Smooth muscle cell (in vitro differentiated cells): Measurements from ENCODE around the gene REST. TPM values are rescaled to one million over a fixed set of nuclear protein-coding genes. Genes with fewer than 3 reads are reported as not detected.
A peak's percentile ranks its signal among the peaks of the same experiment; 100 is the strongest.

Source experiments
- DNase-seq: peaks from one replicate; lab custom pipeline; 2025; ENCODE audit not compliant: unreplicated experiment; lab: John Stamatoyannopoulos, UW
- H2AFZ ChIP-seq: fragments of 200-600 bp; sonication (generic); 2 replicates; pipeline ENCODE4 v1.6.0; 2016; ENCODE audit warnings: antibody characterized with exemption, low read depth, mild to moderate bottlenecking
- H3F3A ChIP-seq: fragments of 200-600 bp; sonication (generic); 2 replicates; pipeline ENCODE4 v1.6.0; 2017; ENCODE audit warnings: antibody characterized with exemption, low read depth
- H3K27ac ChIP-seq: fragments of 200-600 bp; sonication (generic); 2 replicates; pipeline ENCODE4 v1.5.1; 2016; ENCODE audit warnings: low read depth, mild to moderate bottlenecking
- H3K27me3 ChIP-seq: fragments of 200-600 bp; sonication (generic); 2 replicates; pipeline ENCODE4 v1.6.1; 2016; ENCODE audit warnings: low read depth, mild to moderate bottlenecking
- H3K36me3 ChIP-seq: fragments of 200-600 bp; sonication (generic); 2 replicates; pipeline ENCODE4 v1.5.1; 2016; ENCODE audit warnings: low read depth
- H3K4me1 ChIP-seq: fragments of 200-600 bp; sonication (generic); 2 replicates; pipeline ENCODE4 v1.5.1; 2016; ENCODE audit warnings: low read depth
- H3K4me2 ChIP-seq: fragments of 200-600 bp; sonication (generic); 2 replicates; pipeline ENCODE4 v1.6.0; 2016; ENCODE audit warnings: mild to moderate bottlenecking
- H3K4me3 ChIP-seq: fragments of 200-600 bp; sonication (generic); 2 replicates; pipeline ENCODE4 v1.5.1; 2016; ENCODE audit warnings: mild to moderate bottlenecking
- H3K79me2 ChIP-seq: fragments of 200-600 bp; sonication (generic); 2 replicates; pipeline ENCODE4 v1.6.0; 2016; ENCODE audit warnings: low read depth, mild to moderate bottlenecking
- H3K9ac ChIP-seq: fragments of 200-600 bp; sonication (generic); 2 replicates; pipeline ENCODE4 v1.6.0; 2016; ENCODE audit warnings: low read depth
- H3K9me3 ChIP-seq: fragments of 200-600 bp; sonication (generic); replicated peaks from 2 replicates; pipeline ENCODE4 v1.5.1; 2016; ENCODE audit warnings: low read depth
- H4K20me1 ChIP-seq: fragments of 200-600 bp; sonication (generic); 2 replicates; pipeline ENCODE4 v1.6.0; 2016; ENCODE audit warnings: low read depth
- WGBS: methylation state at CpG from one replicate; pipeline ENCODE4 v1.1.7; 2016; ENCODE audit warnings: low lambda C conversion rate; 5-methylcytosine and 5-hydroxymethylcytosine counted together
- polyA plus RNA-seq: library from polyadenylated mRNA; unstranded; fragments of >200 nt; fragmentation: Nextera tagmentation; extraction: Ambion mirVana; gene quantifications from 2 replicates; pipeline ENCODE4 v1.2.1, GENCODE V29; 2016
- total RNA-seq: library from RNA; depleted of rRNA; stranded (reverse); fragments of >200 nt; gene quantifications from 2 replicates; pipeline ENCODE4 v1.2.3, GENCODE V29; 2014
- TF ChIP-seq, protein P1 (sequence below): fragments of 200-600 bp; sonication (generic); IDR thresholded peaks from 2 replicates; pipeline ENCODE4 v1.5.1; 2017; ENCODE audit warnings: borderline replicate concordance, mild to moderate bottlenecking, antibody characterized with exemption; ENCODE audit not compliant: insufficient read depth, poor library complexity, severe bottlenecking

Gene REST
- total and polyA plus RNA-seq, 2 experiments from 2014 or later, result 53.8 to 70.9 TPM

DNA sequence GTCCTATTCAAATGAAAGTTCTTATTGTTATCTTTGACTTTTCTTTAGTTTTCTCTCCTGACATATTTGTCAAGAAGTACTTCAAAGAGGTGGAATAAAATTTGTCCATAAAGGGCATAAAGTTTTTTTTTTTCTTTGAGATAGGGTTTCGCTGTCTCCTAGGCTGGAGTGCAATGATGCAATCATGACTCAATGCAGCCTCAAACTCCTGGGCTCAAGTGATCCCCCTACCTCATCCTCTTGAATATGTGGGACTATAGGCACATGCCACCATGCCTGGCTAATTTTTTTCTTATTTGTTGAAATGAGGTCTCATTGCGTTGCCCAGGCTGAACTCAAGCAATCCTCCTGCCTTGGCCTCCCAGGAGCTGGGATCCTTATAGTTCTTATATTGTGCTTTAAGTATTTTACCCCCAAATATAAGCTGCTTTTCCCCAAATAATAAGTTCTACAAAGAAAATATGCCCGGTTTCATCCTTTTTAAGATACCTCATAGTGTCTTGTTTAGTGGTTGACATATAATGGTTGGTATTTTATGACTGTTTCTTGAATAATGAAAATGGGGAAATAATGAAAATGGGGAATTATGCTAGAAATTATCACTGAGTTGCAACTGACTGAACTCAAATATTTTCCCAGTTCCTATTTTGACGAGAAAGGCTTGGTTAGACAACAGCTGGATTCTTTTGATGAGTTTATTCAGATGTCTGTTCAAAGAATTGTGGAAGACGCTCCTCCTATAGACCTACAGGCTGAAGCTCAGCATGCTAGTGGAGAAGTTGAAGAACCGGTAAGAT is 82.6 kb downstream of the REST start:
- H3K4me2 ChIP-seq, result no peak overlapping the region
- peaks cover 3% of the 10 kb centered on the region for H3F3A ChIP-seq
- H2AFZ ChIP-seq, result no peak overlapping the region
- TF ChIP-seq, protein P1, sequence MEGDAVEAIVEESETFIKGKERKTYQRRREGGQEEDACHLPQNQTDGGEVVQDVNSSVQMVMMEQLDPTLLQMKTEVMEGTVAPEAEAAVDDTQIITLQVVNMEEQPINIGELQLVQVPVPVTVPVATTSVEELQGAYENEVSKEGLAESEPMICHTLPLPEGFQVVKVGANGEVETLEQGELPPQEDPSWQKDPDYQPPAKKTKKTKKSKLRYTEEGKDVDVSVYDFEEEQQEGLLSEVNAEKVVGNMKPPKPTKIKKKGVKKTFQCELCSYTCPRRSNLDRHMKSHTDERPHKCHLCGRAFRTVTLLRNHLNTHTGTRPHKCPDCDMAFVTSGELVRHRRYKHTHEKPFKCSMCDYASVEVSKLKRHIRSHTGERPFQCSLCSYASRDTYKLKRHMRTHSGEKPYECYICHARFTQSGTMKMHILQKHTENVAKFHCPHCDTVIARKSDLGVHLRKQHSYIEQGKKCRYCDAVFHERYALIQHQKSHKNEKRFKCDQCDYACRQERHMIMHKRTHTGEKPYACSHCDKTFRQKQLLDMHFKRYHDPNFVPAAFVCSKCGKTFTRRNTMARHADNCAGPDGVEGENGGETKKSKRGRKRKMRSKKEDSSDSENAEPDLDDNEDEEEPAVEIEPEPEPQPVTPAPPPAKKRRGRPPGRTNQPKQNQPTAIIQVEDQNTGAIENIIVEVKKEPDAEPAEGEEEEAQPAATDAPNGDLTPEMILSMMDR, result no peak
- peaks cover 10% of the 10 kb centered on the region for H3K36me3 ChIP-seq
- H3K9me3 ChIP-seq, result no peaks in the 10 kb centered on the region
- H3K4me3 ChIP-seq, result no peak overlapping the region
- no peaks in the 10 kb centered on the region for H3K4me1 ChIP-seq
- no peak for DNase-seq
- H3K27me3 ChIP-seq, result no peaks in the 10 kb centered on the region
- 88% methylated on average over 6 of the region's 6 CpGs for WGBS
- peak overlapping the region; percentile 33 for H3K27ac ChIP-seq
- no peak overlapping the region for H3K9ac ChIP-seq
- H3K79me2 ChIP-seq, result peaks cover 68% of the 10 kb centered on the region
- H4K20me1 ChIP-seq, result peaks cover 77% of the 10 kb centered on the region

DNA sequence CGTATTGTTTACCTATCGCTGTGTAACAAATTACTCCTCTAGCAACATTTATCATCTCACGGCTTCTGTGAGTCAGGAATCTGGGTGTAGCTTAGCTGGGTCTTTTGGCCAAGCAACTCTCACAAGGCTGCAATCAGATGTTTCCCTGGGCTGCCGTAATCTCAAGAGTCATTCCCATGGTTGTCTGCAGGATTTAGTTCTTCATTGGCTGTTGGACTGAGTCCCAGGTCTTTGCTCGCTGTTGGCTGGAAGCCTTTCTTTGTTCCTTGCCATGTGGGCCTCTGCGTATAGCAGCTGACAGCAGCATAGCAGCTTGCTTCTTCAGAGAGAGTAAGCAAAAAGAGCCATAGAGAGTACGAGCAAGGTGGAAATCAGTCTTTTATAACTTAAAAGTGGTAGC is 87.8 kb downstream of the REST start:
- no peaks in the 10 kb centered on the region for H3K4me1 ChIP-seq
- no peaks in the 10 kb centered on the region for H3K9me3 ChIP-seq
- peaks cover 32% of the 10 kb centered on the region for H3K79me2 ChIP-seq
- H3F3A ChIP-seq, result no peaks in the 10 kb centered on the region
- H3K4me2 ChIP-seq, result no peak overlapping the region
- peaks cover 67% of the 10 kb centered on the region for H4K20me1 ChIP-seq
- peaks cover 12% of the 10 kb centered on the region for H3K36me3 ChIP-seq
- no peak overlapping the region for H3K27ac ChIP-seq
- TF ChIP-seq, protein P1, result no peak
- no peak for DNase-seq
- H3K4me3 ChIP-seq, result no peak overlapping the region
- no peak overlapping the region for H2AFZ ChIP-seq
- H3K27me3 ChIP-seq, result no peaks in the 10 kb centered on the region
- H3K9ac ChIP-seq, result no peak overlapping the region
- WGBS, result 98% methylated on average over 7 of the region's 7 CpGs

DNA sequence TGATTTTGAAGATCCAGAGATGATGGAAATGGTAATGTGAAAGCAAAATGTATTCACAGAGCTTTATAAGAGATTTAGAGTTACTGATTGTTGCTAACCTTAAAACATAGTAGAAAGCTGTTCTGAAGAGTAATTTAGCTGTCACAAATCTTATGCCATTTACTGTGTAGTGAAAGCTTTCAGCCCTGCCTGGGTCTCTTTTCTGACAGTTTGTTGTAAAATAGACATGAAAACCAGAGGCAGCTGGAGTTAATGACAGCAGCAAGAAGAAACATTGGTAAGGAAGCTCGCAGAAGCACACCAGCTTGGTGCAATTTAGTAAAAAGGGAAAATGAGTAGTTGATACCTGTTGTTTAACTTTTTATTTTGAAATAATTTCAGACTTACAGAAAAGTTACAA is 92.1 kb downstream of the REST start:
- 89% methylated on average over 1 of the region's 1 CpG for WGBS
- peaks cover 29% of the 10 kb centered on the region for H3K36me3 ChIP-seq
- DNase-seq, result no peak
- H3K4me3 ChIP-seq, result no peak overlapping the region
- H3K9ac ChIP-seq, result no peak overlapping the region
- H3K79me2 ChIP-seq, result peaks cover 16% of the 10 kb centered on the region
- TF ChIP-seq, protein P1, result no peak
- H2AFZ ChIP-seq, result no peak overlapping the region
- no peaks in the 10 kb centered on the region for H3K4me1 ChIP-seq
- H3F3A ChIP-seq, result no peaks in the 10 kb centered on the region
- H4K20me1 ChIP-seq, result peaks cover 36% of the 10 kb centered on the region
- H3K27ac ChIP-seq, result no peak overlapping the region
- H3K4me2 ChIP-seq, result no peak overlapping the region
- H3K9me3 ChIP-seq, result no peaks in the 10 kb centered on the region
- no peaks in the 10 kb centered on the region for H3K27me3 ChIP-seq
